SW 1271 (cell line): ENCODE results near the gene CTH.
"Not testable (repeated sequence)": the region's sequence is repeated elsewhere in the genome, so short reads cannot be mapped to it uniquely, and the experiment has no call there.

Experiments used
- DNase-seq, 2 experiments: peaks; one replicate each; lab custom pipeline; 2025; lab: John Stamatoyannopoulos, UW

The CTH gene

DNA sequence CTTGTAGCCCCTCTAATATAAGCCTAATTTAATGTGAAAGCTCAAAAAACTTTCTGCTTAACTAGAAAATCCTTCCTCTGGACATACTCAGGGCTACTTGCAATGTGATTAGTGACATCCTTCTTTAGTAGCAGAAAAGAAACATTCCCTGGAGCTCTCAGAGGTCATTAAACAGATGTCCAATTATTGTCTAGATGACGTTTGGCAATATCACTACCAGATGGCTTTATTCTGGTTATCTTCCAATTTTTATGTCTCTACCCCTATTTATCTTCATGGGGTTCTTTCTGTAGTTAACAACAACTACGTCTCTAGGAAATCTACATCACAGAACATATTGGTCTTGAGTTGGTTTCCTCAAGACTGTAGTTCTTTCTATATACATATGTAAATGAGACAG is 44.2 kb downstream of the CTH start:
- DNase-seq = no peak

DNA sequence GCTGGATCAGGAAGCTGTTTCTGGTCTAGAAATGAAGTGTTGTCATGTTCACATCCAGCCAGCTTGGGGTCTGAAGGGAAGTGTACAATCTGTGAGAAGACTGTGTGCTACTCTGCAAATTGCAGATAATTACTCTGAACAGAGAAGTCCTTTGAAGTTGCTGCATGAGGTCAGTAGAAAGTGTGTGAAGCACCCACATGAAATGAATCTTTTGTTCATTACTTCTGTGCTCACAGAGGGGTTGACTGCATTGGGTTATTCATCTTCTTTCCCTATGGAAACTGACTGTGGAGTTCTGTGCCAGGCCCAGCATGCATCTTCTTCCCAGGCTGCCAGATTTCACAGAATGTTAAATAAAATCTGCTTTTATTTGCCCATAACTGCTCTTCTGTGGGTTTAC is 47.1 kb downstream of the CTH start:
- DNase-seq = no peak

DNA sequence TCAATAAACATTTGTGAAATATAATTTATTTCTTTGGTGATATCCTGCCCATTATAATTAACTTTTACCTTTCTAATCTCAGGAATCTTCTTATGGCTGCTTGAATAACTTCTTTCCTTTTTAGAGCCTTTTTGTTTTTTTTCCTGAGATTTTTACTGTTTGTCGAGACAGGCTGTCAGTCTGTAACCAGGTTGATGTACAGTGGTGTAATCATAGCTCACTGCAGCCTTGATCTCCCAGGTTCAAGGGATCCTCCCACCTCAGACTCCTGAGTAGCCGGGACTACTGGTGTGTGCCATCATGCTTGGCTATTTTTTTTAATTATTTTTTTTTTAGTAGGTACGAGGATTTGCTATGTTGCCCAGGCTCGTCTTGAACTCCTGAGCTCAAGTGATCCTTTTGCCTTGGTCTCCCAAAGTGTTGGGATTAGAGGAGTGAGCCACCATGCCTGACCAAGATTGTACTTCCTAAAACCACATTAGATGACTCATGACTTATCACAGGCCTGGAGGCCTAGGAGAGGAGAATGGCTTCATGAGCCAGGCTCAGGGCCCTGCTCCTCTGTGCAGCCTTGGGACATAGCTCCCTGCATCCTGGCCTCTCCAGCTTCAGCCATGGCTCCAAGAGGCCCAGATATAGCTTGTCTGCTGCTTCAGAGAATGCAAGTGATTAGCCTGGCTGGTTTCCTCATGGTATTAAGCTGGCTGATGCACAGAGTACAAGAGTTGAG is 48.6 kb downstream of the CTH start:
- DNase-seq = no peak

DNA sequence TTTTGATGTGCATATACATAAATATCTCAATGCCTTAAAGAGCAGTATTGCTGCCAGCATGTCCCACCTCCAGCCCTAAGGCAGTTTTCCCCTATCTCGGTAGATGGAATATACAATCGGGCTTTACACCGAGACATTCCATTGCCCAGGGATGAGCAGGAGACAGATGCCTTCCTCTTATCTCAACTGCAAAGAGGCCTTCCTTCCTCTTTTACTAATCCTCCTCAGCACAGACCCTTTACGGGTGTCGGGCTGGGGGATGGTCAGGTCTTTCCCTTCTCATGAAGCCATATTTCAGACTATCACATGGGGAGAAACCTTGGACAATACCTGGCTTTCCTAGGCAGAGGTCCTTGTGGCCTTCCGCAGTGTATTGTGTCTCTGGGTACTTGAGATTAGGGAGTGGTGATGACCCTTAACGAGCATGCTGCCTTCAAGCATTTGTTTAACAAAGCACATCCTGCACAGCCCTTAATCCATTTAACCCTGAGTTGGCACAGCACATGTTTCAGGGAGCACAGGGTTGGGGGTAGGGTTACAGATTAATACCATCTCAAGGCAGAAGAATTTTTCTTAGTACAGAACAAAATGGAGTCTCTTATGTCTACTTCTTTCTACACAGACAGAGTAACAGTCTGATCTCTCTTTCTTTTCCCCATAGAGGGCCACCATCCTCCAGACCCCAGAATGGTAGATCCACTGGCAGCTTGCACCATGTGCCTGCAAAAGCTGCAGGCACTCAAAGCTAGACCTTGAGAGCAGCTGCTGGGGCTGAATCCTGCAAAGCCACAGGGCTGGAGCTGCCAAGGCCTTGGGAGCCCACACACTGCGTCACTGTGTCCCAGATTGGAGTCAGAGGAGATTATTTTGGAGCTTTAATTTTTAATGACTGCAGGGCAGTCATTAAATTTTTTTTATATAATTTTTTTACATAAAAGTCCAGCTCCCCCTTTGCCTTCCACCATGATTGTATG is 50.0 kb downstream of the CTH start:
- not testable (repeated sequence) for DNase-seq

DNA sequence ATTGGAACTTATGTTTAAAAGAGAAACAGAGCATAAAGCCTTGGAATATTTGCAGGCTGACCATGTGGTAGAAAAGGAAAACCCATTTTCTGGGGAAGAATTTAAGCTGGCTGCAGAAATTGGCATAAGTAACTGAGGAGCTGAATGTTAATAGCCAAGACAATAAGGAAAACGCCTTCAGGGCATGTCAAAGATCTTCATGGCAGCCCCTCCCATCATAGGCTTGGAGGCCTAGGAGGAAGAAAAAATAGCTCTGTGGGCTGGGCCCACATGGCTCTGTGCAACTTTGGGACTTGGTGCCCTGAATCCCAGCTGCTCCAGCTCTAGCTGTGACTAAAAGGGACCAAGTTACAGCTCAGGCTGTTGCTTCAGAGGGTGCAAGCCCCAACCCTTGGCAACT is 51.5 kb downstream of the CTH start:
- no peak for DNase-seq

DNA sequence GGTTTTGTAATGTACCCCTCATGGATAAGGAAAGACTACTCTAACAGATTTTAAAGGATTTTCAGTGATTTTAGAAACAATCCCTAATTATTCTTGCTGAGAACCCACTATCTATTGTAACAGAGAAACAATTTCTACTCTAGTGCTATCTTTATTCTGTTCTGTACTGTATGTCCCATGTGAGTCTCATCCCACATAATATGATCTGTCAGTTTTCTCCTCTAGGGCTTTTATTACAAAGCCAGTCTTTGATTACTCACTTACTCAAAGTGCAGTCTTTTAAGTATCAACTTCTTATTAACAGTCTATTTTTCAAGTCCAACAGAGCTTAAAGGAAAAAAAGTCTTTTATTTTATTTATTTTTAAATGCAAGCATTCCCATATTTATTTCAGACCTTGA is 54.8 kb downstream of the CTH start:
- no peak for DNase-seq

DNA sequence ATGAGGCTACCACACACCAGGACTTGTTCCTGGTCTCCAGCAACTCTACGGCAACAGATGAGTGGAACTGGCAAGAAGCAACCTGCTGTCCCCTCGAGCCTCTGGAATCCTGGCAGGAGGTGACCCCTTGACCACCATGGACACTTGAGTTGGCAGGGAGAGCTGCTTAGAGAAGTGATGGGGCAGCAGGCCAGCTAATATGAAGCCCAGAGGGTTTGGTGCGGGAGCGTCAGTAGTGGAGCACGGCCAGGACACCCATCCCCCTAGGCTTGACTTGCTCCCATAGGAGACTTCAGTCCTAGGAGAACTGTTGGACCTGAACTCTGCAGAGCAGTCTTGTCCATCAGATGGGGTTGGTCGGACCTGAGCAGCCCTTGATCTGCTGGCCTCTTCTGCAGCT is 56.5 kb downstream of the CTH start:
- DNase-seq = no peak

DNA sequence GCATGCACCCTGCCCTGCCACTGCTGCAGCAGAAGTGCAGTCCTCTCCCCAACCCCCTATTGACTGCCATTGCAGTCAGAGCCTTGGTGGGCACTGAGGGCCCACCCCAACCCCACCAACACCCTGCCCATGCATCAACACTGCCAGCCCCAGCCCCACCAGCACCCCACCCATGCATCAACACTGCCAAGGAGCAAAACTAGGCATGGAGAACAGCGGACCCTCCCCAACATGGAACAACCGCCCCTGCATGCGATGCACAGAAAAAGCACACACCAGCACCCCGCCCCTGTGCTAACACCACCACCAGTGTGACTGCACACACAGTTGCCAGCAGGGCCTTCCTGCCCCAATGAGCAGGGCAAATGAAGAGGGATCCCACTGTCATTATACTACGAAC is 57.1 kb downstream of the CTH start:
- DNase-seq = no peak

DNA sequence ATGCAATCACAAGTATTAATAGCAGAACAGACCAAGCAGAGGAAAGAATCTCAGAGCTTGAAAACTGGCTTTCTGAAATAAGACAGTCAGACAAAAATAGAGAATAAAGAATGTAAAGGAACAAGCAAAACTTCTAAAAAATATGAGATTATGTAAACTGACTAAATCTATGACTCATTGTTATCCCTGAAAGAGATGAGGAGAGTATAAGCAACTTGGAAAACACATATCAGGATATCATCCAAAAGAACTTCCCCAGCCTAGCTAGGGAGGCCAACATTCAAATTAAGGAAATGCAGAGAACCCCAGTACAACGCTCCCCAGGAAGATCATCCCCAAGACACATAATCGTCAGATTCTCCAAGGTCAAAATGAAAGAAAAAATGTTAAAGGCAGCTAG is 58.1 kb downstream of the CTH start:
- DNase-seq = not testable (repeated sequence)

DNA sequence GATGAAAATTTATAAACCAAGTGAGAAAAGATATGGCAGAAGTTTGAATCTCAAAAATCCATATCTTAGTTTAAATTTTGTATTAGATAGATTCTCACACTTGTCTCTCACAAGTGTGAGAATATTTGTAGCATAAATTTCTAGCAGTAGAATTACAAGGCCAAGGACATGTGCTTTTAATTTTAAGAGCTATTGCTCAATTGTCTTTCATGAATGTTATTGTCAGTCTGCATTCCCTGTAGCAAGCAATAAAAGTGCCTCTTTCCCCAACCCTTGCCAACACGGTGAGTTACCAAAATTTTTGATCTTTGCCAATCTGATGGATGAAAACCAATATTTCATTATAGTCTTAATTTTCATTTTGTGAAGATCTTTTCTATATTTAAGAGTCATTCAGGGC is 64.0 kb downstream of the CTH start:
- DNase-seq = no peak

DNA sequence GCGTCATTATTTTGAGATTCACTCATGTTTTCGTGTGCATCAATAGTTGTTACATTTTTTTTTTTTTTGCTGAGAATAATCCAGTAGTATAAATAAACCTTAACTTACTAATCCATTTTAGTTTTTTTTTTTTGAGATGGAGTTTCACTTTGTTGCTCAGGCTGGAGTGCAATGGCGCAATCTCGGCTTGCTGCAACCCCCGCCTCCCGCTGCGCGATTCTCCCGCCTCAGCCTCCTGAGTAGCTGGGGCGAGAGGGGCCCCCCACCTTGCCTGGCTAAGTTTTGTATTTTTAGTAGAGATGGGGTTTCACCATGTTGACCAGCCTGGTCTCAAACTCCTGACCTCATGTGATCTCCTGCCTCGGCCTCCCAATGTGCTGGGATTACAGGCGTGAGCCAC is 66.0 kb downstream of the CTH start:
- DNase-seq = no peak

DNA sequence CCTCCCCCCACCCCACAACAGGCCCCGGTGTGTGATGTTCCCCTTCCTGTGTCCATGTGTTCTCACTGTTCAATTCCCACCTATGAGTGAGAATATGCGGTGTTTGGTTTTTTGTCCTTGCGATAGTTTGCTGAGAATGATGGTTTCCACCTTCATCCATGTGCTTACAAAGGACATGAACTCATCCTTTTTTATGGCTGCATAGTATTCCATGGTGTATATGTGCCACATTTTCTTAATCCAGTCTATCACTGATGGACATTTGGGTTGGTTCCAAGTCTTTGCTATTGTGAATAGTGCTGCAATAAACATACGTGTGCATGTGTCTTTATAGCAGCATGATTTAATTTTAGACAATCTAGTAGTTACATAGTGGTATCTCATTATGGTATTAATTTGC is 66.8 kb downstream of the CTH start:
- not testable (repeated sequence) for DNase-seq

DNA sequence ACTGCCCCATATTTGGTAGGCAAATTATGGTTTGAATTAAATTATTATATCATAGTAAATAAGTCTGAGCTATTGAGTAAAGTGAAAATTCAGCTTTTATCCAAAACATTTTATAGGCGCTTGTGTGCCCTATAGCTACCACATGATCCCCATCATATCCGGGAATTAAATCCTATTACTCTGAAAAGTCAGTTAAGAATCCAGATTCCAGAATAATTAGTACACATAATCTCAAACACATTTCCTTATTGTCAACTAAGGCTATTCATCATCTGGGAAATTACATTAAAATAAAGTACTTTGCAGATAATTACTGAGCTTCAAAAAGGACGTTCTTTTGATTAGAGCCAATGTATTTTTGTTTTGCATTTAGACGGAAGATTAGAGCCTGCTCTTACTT is 72.3 kb downstream of the CTH start:
- DNase-seq = no peak

DNA sequence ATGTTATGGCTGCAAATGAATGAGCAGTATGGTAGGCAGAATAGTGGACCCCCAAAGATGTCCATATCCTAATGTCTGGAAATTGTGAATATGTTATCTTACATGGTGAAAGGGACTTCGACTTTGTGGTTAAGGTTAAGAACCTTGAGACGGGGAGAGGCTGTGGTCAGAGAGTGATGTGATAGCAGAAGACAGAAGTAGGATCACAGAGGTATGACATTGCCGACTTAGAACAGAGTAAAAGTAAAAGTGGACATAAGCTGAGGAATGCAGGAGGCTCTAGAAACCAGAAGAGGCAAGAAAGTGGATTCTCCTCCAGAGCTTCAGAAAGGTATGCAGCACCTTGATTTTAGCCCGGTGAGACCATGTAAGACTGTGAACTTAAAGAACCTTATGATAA is 74.6 kb downstream of the CTH start:
- DNase-seq = no peak

DNA sequence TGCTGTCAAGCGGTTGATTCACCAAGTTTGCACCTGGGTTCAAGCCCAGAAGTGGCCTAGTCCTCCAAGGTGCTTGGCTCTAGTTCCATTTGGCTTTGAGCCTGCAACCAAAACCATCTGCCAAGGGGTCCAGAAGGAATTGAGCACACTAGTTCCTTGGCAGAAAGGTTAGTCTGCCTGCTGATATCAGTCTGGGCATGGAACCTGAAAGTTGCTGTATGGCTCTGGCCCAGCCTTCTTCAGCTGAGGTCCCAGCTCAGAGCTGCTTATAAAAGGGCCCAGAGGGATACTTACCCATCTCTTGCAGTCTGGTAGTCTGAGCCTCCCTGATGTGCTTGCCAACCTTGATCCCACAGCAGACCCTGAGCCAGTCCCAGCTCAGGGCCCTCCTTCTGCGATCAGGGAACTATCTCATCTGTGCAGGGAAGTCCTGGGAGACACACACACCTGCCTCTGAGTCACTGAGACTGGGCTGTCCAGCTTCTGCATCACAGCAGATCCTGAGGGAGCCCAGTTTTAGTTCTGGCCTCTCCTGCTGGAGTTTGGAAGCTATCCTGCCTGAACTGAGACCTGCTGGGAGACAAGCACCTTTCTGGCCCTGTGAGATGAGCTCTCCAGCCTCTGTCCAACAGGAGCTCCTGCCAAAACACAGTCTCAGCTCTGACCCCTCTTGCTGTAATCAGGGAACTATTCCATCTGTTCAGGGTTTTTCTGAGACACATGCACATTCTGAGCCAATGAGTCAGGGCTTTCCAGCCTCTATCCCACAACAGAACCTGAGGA is 75.8 kb downstream of the CTH start:
- DNase-seq = no peak

DNA sequence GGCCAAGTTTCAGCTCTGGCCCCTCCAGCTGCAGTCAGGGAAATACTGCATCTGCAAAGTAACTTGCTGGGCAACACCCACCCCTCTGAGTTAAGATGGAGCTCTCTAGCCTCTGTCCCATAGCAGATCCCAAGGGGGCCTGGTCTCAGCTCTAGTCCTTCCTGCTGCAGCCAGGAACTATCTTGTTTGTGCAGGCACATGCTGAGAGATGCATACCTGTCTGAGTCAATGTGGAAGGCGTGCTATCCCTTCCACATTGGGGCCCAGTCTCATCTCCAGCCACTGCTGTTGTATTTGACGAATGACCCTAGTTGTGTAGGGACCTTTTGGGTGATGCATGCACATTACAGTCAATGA is 76.4 kb downstream of the CTH start:
- DNase-seq = no peak

DNA sequence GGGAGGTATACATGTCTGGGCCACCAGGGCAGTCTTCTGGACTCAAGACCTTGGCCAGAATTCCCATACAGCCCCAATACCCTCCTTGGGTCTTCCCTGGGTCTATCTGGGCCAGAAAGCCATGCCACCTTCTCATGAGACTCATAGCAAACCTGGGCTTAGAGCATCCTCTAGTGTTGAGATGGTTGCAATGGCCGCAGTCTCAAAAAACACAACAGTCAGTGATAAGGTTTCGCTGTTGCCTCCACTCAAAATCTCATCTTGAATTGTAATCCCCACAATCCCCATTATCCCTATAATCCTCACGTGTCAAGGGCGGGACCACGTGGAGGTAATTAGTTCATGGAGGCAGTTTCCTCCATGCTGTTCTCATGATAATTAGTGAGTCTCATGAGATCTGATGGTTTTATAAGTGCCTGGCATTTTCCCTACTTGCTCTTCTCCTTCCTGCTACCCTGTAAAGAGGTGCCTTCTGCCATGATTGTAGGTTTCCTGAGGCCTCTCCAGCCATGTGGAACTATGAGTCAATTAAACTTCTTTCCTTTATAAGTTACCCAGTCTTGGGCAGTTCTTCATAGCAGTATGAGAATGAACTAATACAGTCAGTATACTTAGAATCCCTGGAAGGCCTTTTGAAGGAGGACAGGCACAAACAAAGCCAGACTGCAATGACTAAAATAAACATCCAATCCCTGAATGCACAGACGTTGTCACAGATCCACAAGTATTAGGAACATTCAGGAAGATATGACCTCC is 77.0 kb downstream of the CTH start:
- peak in 1 of 2 experiments; percentile 2 for DNase-seq
